Measurements from ENCODE around the gene TNMD.

Gene TNMD

DNA sequence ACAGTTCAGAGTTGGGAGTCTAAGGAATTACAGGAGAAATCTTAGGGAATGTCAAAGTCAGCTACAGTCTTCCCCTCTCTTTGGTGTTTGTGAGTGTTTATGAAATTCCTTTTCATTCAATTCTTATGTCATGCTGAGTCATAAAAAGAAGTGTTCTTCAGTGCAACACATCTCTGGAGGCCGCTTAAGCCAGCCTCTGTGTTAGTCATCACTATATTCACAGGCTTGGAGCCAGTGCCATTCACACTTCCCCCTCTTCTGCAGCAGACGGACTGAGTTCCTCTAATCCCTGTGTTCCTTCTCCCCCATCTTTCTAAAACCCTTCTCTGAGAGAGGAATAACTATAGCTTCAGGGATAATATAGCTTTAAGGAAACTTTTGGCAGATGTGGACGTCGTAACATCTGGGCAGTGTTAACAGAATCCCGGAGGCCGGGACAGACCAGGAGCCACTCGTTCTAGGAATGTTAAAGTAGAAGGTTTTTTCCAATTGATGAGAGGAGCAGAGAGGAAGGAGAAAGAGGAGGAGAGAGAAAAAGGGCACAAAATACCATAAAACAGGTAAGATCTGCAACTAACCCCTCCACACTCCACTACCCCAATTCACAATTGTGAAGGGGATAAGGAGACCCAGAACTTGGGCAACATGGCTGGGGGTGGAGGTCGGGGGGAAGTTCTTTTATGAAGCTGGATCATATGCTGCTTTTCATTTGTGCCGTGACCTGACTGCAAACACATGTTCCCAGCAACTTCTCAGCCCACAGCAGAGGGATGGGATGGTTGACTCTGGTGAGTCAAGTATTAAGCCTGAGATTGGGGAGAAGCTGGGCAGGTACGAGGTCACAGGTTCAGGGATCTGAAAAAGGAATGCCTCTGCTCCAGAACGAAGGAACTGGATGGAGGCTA, 59.5 kb downstream of the TNMD start, which contains the start of gene SRPX2:
SRPX2 (plus strand) TSS at position 244 of the 905 bp plus-strand sequence. CDS start 2,124 bp downstream, outside the sequence.
- DNase-seq (ENCODE audit: low read depth in 2 of 2), result no peak

DNA sequence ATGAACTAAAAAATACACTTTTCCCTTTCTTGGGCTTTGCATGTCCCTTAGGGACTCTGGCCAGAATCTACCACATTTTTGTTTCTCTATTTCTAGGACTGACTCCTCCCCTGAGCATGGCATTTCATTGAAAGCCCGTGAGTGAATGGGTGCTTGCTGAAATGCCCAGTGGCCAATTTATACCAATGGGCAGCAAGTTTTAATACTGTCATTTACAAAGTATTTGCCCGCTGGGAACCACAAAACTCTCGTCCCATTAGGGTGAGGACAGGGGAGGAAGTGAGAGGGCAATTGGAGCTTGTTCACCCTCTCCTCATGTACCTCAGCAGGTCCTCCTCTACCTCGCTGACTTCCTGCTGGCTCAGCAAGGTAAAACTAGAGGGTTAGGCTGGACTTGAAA, 60.4 kb downstream of the TNMD start:
- DNase-seq (ENCODE audit: low read depth in 2 of 2), result no peak

- DNase-seq (ENCODE audit: low read depth in 2 of 2), result no peak
Measured at GRCh38 chrX:100647095-100647494, 62.4 kb downstream of the TNMD start.

GRCh38 chrX:100647739-100648138, 63.0 kb downstream of the TNMD start:
- DNase-seq (ENCODE audit: low read depth in 2 of 2), result no peak

GRCh38 chrX:100648458-100649417, 64.0 kb downstream of the TNMD start:
- DNase-seq (ENCODE audit: low read depth in 2 of 2), result no peak
